ENCODE measurements around the gene EFHD1.

DNA sequence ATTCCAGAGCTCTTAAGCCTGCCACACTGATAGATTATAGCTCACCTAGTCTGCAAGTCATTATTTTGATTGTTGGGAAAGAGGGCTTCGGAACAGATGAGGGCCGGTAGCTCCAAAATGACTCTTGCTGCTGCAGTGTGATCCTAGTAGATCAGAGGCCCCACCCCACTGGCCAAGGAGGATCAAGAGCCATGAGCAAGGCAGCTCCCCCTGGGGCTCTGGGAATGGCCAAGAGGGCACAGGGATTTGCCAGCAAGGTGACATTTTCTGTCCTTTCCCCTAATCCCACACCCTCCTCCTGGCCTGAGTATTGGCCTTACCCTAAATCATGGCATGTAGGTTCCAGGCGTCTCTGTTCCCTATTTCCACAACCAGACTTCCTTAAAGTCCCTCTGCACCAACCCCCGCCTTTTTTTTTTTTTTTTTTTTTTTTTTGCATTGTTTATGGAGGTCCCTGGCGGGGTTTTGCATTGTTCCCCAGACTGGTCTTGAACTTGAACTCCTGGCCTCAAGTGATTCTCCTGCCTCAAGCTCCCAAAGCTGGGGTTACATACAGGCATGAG, 46.4 kb upstream of the EFHD1 start:
- TF ChIP-seq, protein P1, sequence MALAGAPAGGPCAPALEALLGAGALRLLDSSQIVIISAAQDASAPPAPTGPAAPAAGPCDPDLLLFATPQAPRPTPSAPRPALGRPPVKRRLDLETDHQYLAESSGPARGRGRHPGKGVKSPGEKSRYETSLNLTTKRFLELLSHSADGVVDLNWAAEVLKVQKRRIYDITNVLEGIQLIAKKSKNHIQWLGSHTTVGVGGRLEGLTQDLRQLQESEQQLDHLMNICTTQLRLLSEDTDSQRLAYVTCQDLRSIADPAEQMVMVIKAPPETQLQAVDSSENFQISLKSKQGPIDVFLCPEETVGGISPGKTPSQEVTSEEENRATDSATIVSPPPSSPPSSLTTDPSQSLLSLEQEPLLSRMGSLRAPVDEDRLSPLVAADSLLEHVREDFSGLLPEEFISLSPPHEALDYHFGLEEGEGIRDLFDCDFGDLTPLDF (CRISPR knock-in tag; IDR thresholded peaks at IDR 0.05): no peak
- TF ChIP-seq, protein P2, sequence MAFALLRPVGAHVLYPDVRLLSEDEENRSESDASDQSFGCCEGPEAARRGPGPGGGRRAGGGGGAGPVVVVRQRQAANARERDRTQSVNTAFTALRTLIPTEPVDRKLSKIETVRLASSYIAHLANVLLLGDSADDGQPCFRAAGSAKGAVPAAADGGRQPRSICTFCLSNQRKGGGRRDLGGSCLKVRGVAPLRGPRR (CRISPR knock-in tag; IDR thresholded peaks at IDR 0.05): no peak
- TF ChIP-seq, protein P3, sequence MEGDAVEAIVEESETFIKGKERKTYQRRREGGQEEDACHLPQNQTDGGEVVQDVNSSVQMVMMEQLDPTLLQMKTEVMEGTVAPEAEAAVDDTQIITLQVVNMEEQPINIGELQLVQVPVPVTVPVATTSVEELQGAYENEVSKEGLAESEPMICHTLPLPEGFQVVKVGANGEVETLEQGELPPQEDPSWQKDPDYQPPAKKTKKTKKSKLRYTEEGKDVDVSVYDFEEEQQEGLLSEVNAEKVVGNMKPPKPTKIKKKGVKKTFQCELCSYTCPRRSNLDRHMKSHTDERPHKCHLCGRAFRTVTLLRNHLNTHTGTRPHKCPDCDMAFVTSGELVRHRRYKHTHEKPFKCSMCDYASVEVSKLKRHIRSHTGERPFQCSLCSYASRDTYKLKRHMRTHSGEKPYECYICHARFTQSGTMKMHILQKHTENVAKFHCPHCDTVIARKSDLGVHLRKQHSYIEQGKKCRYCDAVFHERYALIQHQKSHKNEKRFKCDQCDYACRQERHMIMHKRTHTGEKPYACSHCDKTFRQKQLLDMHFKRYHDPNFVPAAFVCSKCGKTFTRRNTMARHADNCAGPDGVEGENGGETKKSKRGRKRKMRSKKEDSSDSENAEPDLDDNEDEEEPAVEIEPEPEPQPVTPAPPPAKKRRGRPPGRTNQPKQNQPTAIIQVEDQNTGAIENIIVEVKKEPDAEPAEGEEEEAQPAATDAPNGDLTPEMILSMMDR (IDR thresholded peaks at IDR 0.05 in 2 of 3, conservative IDR thresholded peaks at IDR 0.05 in 1 of 3; ENCODE audit: insufficient read depth in 2 of 3, low read depth in 1 of 3, low read length in 3 of 3): no peak
- TF ChIP-seq DNMT1 (IDR thresholded peaks at IDR 0.05) (no peak), CREB1 (IDR thresholded peaks at IDR 0.05) (no peak), CREB1 (CRISPR knock-in tag; IDR thresholded peaks at IDR 0.05) (no peak), SRSF9 (IDR thresholded peaks at IDR 0.05; ENCODE audit: borderline replicate concordance, low read depth, low read length) (no peak), ZFP36 (IDR thresholded peaks at IDR 0.05; ENCODE audit: low read depth, low read length, partially characterized antibody) (no peak), GABPB1 (CRISPR knock-in tag; IDR thresholded peaks at IDR 0.05) (no peak)
- TF ChIP-seq, protein P4, sequence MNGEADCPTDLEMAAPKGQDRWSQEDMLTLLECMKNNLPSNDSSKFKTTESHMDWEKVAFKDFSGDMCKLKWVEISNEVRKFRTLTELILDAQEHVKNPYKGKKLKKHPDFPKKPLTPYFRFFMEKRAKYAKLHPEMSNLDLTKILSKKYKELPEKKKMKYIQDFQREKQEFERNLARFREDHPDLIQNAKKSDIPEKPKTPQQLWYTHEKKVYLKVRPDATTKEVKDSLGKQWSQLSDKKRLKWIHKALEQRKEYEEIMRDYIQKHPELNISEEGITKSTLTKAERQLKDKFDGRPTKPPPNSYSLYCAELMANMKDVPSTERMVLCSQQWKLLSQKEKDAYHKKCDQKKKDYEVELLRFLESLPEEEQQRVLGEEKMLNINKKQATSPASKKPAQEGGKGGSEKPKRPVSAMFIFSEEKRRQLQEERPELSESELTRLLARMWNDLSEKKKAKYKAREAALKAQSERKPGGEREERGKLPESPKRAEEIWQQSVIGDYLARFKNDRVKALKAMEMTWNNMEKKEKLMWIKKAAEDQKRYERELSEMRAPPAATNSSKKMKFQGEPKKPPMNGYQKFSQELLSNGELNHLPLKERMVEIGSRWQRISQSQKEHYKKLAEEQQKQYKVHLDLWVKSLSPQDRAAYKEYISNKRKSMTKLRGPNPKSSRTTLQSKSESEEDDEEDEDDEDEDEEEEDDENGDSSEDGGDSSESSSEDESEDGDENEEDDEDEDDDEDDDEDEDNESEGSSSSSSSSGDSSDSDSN (IDR thresholded peaks at IDR 0.05; ENCODE audit: borderline replicate concordance in 1 of 2, low read depth in 2 of 2, low read length in 2 of 2): no peak
- TF ChIP-seq, protein P5, sequence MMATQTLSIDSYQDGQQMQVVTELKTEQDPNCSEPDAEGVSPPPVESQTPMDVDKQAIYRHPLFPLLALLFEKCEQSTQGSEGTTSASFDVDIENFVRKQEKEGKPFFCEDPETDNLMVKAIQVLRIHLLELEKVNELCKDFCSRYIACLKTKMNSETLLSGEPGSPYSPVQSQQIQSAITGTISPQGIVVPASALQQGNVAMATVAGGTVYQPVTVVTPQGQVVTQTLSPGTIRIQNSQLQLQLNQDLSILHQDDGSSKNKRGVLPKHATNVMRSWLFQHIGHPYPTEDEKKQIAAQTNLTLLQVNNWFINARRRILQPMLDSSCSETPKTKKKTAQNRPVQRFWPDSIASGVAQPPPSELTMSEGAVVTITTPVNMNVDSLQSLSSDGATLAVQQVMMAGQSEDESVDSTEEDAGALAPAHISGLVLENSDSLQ (IDR thresholded peaks at IDR 0.05): no peak

All from K562 (cell line).